Measurements from ENCODE around the gene GRM7.

GRCh38 chr3:7209098-7209497, 348.2 kb downstream of the GRM7 start:
- no peak for TF ChIP-seq CTCF (IDR thresholded peaks at IDR 0.05; ENCODE audit: low read depth, low read length, poor library complexity, severe bottlenecking)
- no peak for TF ChIP-seq EZH2phosphoT487 (IDR thresholded peaks at IDR 0.05; ENCODE audit: borderline replicate concordance, low read length)

All from DOHH2 (cell line).